Hepatocyte (in vitro differentiated cells): ENCODE results near the gene MEGF11.

ENCODE experiments used
- CTCF ChIP-seq: fragments of 200-600 bp; sonication (generic); IDR thresholded peaks from 2 replicates; pipeline ENCODE4 v1.5.1; 2016; ENCODE audit warnings: antibody characterized with exemption, mild to moderate bottlenecking; ENCODE audit not compliant: poor library complexity
- EZH2phosphoT487 ChIP-seq: fragments of 200-600 bp; sonication (generic); IDR thresholded peaks from one replicate; pipeline ENCODE4 v1.6.1; 2018; ENCODE audit warnings: antibody characterized with exemption, mild to moderate bottlenecking, low read depth, moderate library complexity; ENCODE audit not compliant: unreplicated experiment, severe bottlenecking

- TF ChIP-seq EZH2phosphoT487: no peak
- no peak for TF ChIP-seq CTCF
Measured at GRCh38 chr15:65990298-65990981, 263.1 kb downstream of the MEGF11 start.
